ENCODE data around the gene EIF4E2. TPM values are rescaled to one million over a fixed set of nuclear protein-coding genes. Genes with fewer than 3 reads are reported as not detected.

Gene EIF4E2
- total and polyA plus RNA-seq, 2 of the 4 experiments (the other 2 are of a cell fraction): 52.1 to 105 TPM

- BruUV-seq (replicated peaks): no TSS peak
- 0 out of 2 replicates have a peak, but pooled peaks cover 5% of the 10 kb centered on the region for H3K9me1 ChIP-seq (ENCODE audit: insufficient read depth, low read length)
- no peaks in the 10 kb centered on the region for H3K36me3 ChIP-seq (ENCODE audit: control insufficient read depth, insufficient read depth, low read length)
- TF ChIP-seq ELK1 (IDR thresholded peaks at IDR 0.05; ENCODE audit: borderline replicate concordance, low read depth, low read length): no peak
- no peak for TF ChIP-seq CHD1 (IDR thresholded peaks at IDR 0.05; ENCODE audit: low read depth, low read length)
- TF ChIP-seq MAZ (IDR thresholded peaks at IDR 0.05; ENCODE audit: borderline replicate concordance, low read depth, low read length): no peak
- TF ChIP-seq CEBPB (IDR thresholded peaks at IDR 0.05; ENCODE audit: low read depth, low read length): no peak
- no peak for TF ChIP-seq RFX5 (IDR thresholded peaks at IDR 0.05; ENCODE audit: low read depth, low read length)
- no peak for TF ChIP-seq FOS (IDR thresholded peaks at IDR 0.05; ENCODE audit: low read depth, low read length)
- TF ChIP-seq POLR2A (IDR thresholded peaks at IDR 0.05; ENCODE audit: low read depth, low read length): no peak
- TF ChIP-seq BHLHE40 (IDR thresholded peaks at IDR 0.05; ENCODE audit: low read depth, low read length): no peak
- H3K9me3 ChIP-seq (ENCODE audit: control insufficient read depth, insufficient read depth, low read length): peaks cover 6% of the 10 kb centered on the region
- POLR2A ChIA-PET (ENCODE audit: unreplicated experiment): no interaction called here
- no peaks in the 10 kb centered on the region for H3K79me1 ChIP-seq (ENCODE audit: low read depth in 1 of 2, low read length in 2 of 2)
- intact Hi-C loops (cut with micrococcal nuclease) (no loop called here), dilution Hi-C loops (cut with HindIII; ENCODE audit: low sequenced_read_pairs, unreplicated experiment) (no loop called here), in situ Hi-C loops (cut with MboI; ENCODE audit: low sequenced_read_pairs) (no loop called here)
- H4K5ac ChIP-seq (ENCODE audit: low read depth, low read length): no peak within 1 kb of the TSS
- H2BK20ac ChIP-seq (ENCODE audit: low read depth, low read length): no peak within 1 kb of the TSS
- H4K20me1 ChIP-seq (ENCODE audit: insufficient read depth, low read length): no peaks in the 10 kb centered on the region; the same call in 1 of the 2 replicates
- no peak within 1 kb of the TSS for H4K91ac ChIP-seq (ENCODE audit: insufficient read depth, low read depth, low read length)
- H3K4me1 ChIP-seq (ENCODE audit: control insufficient read depth, insufficient read depth, low read length): no peaks in the 10 kb centered on the region; the same call in 1 of the 2 replicates
- no peak within 1 kb of the TSS for H3K4me3 ChIP-seq (ENCODE audit: insufficient read depth, low read depth, low read length)
- H3K4me2 ChIP-seq (ENCODE audit: low read depth, low read length): no peak within 1 kb of the TSS
- no peak within 1 kb of the TSS for H2AFZ ChIP-seq (replicated peaks; ENCODE audit: low read length, poor library complexity)
- no peak within 1 kb of the TSS for H2BK120ac ChIP-seq (ENCODE audit: low read depth, low read length)
- WGBS, 2 experiments (ENCODE audit: extremely low coverage in 2 of 2, insufficient read length in 1 of 2): 60% methylated on average over 1 of the region's 23 CpGs; no CpG with 5 or more reads in 1 of the 2 experiments
- no peak for DNase-seq
- no peak within 1 kb of the TSS for H3K56ac ChIP-seq (ENCODE audit: extremely low read depth, insufficient read depth, low read length)
- H2AK9ac ChIP-seq (replicated peaks; ENCODE audit: low read depth, low read length, poor library complexity): no peak within 1 kb of the TSS
- no peak within 1 kb of the TSS for H2BK5ac ChIP-seq (ENCODE audit: low read depth, low read length, poor library complexity, severe bottlenecking)
- H3K4ac ChIP-seq (ENCODE audit: low read depth, low read length): no peak within 1 kb of the TSS
- H3K18ac ChIP-seq (ENCODE audit: low read depth, low read length): no peak within 1 kb of the TSS
- no peak within 1 kb of the TSS for H3K14ac ChIP-seq (replicated peaks; ENCODE audit: low read depth, low read length)
- no peak for ATAC-seq (ENCODE audit: low read depth)
- peaks cover 17% of the 10 kb centered on the region for H3K27me3 ChIP-seq (ENCODE audit: control insufficient read depth, insufficient read depth, low read length)
- no peak within 1 kb of the TSS for H3K27ac ChIP-seq (ENCODE audit: insufficient read depth, low read length)
- H3K23ac ChIP-seq (ENCODE audit: low read depth, low read length): no peak within 1 kb of the TSS
- no peak within 1 kb of the TSS for H3K9ac ChIP-seq (ENCODE audit: low read depth, low read length)
- CTCF ChIA-PET: no interaction called here
- H2BK15ac ChIP-seq (ENCODE audit: low read depth, low read length): no peak within 1 kb of the TSS
- H2AK5ac ChIP-seq (ENCODE audit: low read depth, low read length): no peak within 1 kb of the TSS
- no peak within 1 kb of the TSS for H4K8ac ChIP-seq (ENCODE audit: low read depth in 2 of 2, low read length in 2 of 2)
Measured at GRCh38 chr2:232539298-232540231, 10.9 kb upstream of the EIF4E2 start, which contains the start of gene CHRNG. CHRNG (plus strand) TSS chr2:232539692; CDS start chr2:232539748, 56 bp downstream.

Data from IMR-90 (cell line).